Natural killer cell treated with Interleukin-12 subunit alpha and Interleukin-12 subunit beta and Interleukin-15 and Interleukin-18, amount 100 ng/mL, for 72 hours (primary cell): ENCODE data around the gene TEAD1. TPM values are rescaled to one million over a fixed set of nuclear protein-coding genes. Genes with fewer than 3 reads are reported as not detected.
A peak's percentile ranks its signal among the peaks of the same experiment; 100 is the strongest.

Experiments used
- ATAC-seq, 2 donors: fragments of 150-1000 bp; cut with Tn5 transposase in 1 of 2; sonication (Bioruptor Pico), chemical (Tn5 transposase) in 1 of 2; 2 replicates each; pipeline ENCODE4 v1.10.0; 2021
- DNase-seq: peaks from one replicate; pipeline ENCODE4 v3.0.0; 2022; ENCODE audit warnings: low spot score
- H3K27ac Mint-ChIP-seq, 2 donors: 1 replicate in 1 of 2; 2 replicates in 1 of 2; pipeline ENCODE4 v1.8.0; 2022; ENCODE audit warnings: mixed read lengths in 2 of 2, mild to moderate bottlenecking in 1 of 2, moderate library complexity in 1 of 2
- H3K27me3 Mint-ChIP-seq, 2 donors: 1 replicate in 1 of 2; 2 replicates in 1 of 2; pipeline ENCODE4 v1.8.0; 2022; ENCODE audit warnings: mixed read lengths in 2 of 2
- H3K36me3 Mint-ChIP-seq: one replicate; pipeline ENCODE4 v1.8.0; 2022; ENCODE audit warnings: mixed read lengths
- H3K4me1 Mint-ChIP-seq, 2 donors: 1 replicate in 1 of 2; 2 replicates in 1 of 2; pipeline ENCODE4 v1.8.0; 2022; ENCODE audit warnings: low read depth in 2 of 2, mixed read lengths in 2 of 2, mild to moderate bottlenecking in 1 of 2
- H3K4me3 Mint-ChIP-seq: one replicate; pipeline ENCODE4 v1.8.0; 2022; ENCODE audit warnings: mixed read lengths
- H3K9me3 Mint-ChIP-seq: 2 replicates; pipeline ENCODE4 v1.8.0; 2022; ENCODE audit warnings: mixed read lengths
- total RNA-seq, 2 donors: library from RNA; stranded (reverse); gene quantifications; one replicate each; pipeline ENCODE4 v1.2.3, GENCODE V29; 2022

Gene TEAD1
- total RNA-seq, 2 donors from 2014 or later, result 0.06 TPM; not detected in 1

DNA sequence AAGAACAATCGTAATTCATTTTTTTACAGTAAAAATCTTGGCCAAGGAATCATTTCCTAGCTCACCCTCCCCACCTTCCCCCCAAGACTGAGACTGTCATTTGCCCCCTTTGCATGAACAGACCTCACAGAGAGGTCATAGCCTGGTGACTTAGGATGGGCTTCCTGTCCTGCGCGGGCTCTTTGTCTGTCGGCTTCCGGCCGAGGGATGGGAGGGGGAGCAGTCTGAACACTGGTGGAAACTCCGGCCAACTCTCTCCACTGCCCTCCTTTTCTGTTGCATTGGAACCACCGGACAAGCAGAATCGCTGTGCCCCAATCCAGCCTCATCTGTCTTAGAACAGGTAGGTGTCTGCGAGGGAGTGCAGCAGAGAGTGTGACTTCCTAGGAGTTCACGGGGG, 41.7 kb downstream of the TEAD1 start:
- Mint-ChIP-seq H3K9me3 (no peaks in the 10 kb centered on the region), H3K4me1 (peaks cover 5 to 6% of the 10 kb centered on the region in 2 donors), H3K27me3 (peaks cover 37 to 50% of the 10 kb centered on the region in 2 donors), H3K36me3 (no peaks in the 10 kb centered on the region), H3K27ac (no peak overlapping the region), H3K4me3 (no peak overlapping the region)
- DNase-seq, result no peak
- no peak for ATAC-seq

GRCh38 chr11:12716816-12717215, 42.6 kb downstream of the TEAD1 start:
- no peak for ATAC-seq
- Mint-ChIP-seq H3K9me3 (no peaks in the 10 kb centered on the region), H3K36me3 (no peaks in the 10 kb centered on the region), H3K27me3 (peaks cover 38 to 52% of the 10 kb centered on the region in 2 donors), H3K27ac (no peak overlapping the region), H3K4me3 (no peak overlapping the region), H3K4me1 (peaks cover 5 to 6% of the 10 kb centered on the region in 2 donors)
- no peak for DNase-seq

DNA sequence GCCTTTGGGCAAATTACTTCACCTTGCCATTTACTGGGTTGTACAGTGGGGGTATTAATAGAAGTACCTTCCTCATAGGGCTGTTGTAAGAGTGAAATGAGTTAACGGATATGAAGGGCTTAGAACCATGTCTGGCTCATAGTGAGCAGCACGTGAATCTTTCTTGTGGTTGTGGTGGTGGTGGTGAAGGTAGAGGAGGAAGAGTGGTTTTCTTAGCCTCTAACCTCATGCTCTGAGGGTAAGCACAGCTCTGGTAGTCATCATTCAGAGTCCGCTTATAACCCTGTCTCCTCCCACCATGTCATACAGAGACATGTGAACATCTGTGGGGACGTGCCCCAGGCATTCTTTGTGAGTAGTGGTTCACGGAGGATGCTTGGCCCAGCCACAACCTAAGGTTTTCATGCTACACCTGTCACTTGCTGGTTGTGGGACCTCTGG, 43.6 kb downstream of the TEAD1 start:
- Mint-ChIP-seq H3K27ac (peak overlapping the region in 1 of 2 donors; percentile 23), H3K9me3 (no peaks in the 10 kb centered on the region), H3K4me1 (peaks cover 5 to 6% of the 10 kb centered on the region in 2 donors), H3K27me3 (peaks cover 32 to 47% of the 10 kb centered on the region in 2 donors), H3K36me3 (no peaks in the 10 kb centered on the region), H3K4me3 (no peak overlapping the region)
- DNase-seq, result no peak
- ATAC-seq, result peak; percentile 76 to 87

- DNase-seq (no peak), ATAC-seq (no peak)
- Mint-ChIP-seq H3K27me3 (peaks cover 36 to 53% of the 10 kb centered on the region in 2 donors), H3K4me1 (peaks cover 5 to 6% of the 10 kb centered on the region in 2 donors), H3K9me3 (no peaks in the 10 kb centered on the region), H3K27ac (no peak overlapping the region), H3K4me3 (no peak overlapping the region), H3K36me3 (no peaks in the 10 kb centered on the region)
Measured at GRCh38 chr11:12719221-12719620, 45.0 kb downstream of the TEAD1 start.

- no peak overlapping the region for H3K27ac Mint-ChIP-seq
- H3K36me3 Mint-ChIP-seq, result no peaks in the 10 kb centered on the region
- peaks cover 37 to 60% of the 10 kb centered on the region in 2 donors for H3K27me3 Mint-ChIP-seq
- no peak overlapping the region for H3K4me3 Mint-ChIP-seq
- no peak for ATAC-seq
- no peaks in the 10 kb centered on the region for H3K9me3 Mint-ChIP-seq
- H3K4me1 Mint-ChIP-seq, result peaks cover 4 to 6% of the 10 kb centered on the region in 2 donors
- DNase-seq, result no peak
Measured at GRCh38 chr11:12721816-12722604, 47.8 kb downstream of the TEAD1 start.

DNA sequence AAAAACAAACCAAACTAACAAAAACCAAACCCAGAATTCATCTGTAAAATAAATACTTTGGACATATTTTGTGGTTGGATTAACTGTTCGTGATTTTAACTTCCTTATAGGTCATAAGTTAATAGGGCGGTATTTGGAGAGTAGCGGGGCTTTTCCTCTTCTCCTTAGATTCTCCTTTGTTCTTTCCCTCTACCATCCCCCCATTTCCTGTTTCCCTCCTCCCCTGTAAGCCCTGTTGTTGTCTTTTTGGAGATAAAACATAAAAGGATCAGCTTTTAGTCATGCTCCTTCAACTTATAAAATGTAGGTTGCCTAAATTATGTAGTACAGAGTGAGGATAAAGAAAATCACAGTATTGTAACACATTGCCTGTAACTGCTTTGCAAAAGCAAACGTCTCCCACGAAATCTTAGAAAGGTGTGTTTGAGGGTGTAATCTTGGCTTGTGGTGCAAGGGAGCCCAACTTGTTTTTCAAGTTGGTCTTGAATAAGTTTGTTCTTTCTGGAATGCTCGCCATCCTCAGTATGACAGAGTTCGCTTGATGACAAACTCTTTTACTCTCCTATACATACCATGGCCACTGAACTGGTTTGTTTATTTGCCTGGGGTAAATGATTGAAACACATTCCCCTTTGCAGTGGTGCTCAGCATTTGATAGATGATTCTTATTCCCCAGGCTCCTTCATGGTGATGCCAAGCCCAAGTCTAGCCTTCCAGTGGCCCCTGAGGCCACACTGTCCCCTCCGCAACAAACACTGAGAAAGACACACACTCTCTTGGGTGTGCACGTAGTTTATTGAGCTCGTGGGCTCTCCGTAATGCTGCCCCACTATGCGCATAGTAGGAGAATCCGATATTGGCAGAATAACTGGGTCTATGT, 49.4 kb downstream of the TEAD1 start:
- Mint-ChIP-seq H3K27me3 (peaks cover 35 to 53% of the 10 kb centered on the region in 2 donors), H3K4me3 (no peak overlapping the region), H3K36me3 (no peaks in the 10 kb centered on the region), H3K9me3 (no peaks in the 10 kb centered on the region), H3K27ac (no peak overlapping the region), H3K4me1 (no peaks in the 10 kb centered on the region)
- DNase-seq (no peak), ATAC-seq (no peak)

GRCh38 chr11:12724301-12725054, 50.3 kb downstream of the TEAD1 start:
- Mint-ChIP-seq H3K27ac (no peak overlapping the region), H3K4me3 (no peak overlapping the region), H3K36me3 (no peaks in the 10 kb centered on the region), H3K4me1 (no peaks in the 10 kb centered on the region), H3K27me3 (peaks cover 32 to 53% of the 10 kb centered on the region in 2 donors), H3K9me3 (no peaks in the 10 kb centered on the region)
- ATAC-seq, result no peak
- DNase-seq, result no peak

GRCh38 chr11:12725055-12725862, 51.0 kb downstream of the TEAD1 start:
- H3K36me3 Mint-ChIP-seq, result no peaks in the 10 kb centered on the region
- no peaks in the 10 kb centered on the region for H3K9me3 Mint-ChIP-seq
- ATAC-seq (no peak), DNase-seq (no peak)
- no peak overlapping the region for H3K27ac Mint-ChIP-seq
- H3K4me1 Mint-ChIP-seq, result no peaks in the 10 kb centered on the region
- peaks cover 28 to 53% of the 10 kb centered on the region in 2 donors for H3K27me3 Mint-ChIP-seq
- H3K4me3 Mint-ChIP-seq, result no peak overlapping the region

GRCh38 chr11:12725863-12726682, 51.9 kb downstream of the TEAD1 start:
- Mint-ChIP-seq H3K36me3 (no peaks in the 10 kb centered on the region), H3K4me1 (no peaks in the 10 kb centered on the region), H3K27me3 (peaks cover 25 to 45% of the 10 kb centered on the region in 2 donors), H3K27ac (no peak overlapping the region), H3K9me3 (no peaks in the 10 kb centered on the region), H3K4me3 (no peak overlapping the region)
- DNase-seq (no peak), ATAC-seq (no peak)

GRCh38 chr11:12727563-12728211, 53.5 kb downstream of the TEAD1 start:
- ATAC-seq (no peak), DNase-seq (no peak)
- Mint-ChIP-seq H3K27ac (no peak overlapping the region), H3K36me3 (no peaks in the 10 kb centered on the region), H3K4me1 (no peaks in the 10 kb centered on the region), H3K9me3 (no peaks in the 10 kb centered on the region), H3K27me3 (peaks cover 26 to 42% of the 10 kb centered on the region in 2 donors), H3K4me3 (no peak overlapping the region)

- Mint-ChIP-seq H3K27ac (no peak overlapping the region), H3K4me3 (no peak overlapping the region), H3K36me3 (no peaks in the 10 kb centered on the region), H3K27me3 (peaks cover 23 to 35% of the 10 kb centered on the region in 2 donors), H3K4me1 (no peaks in the 10 kb centered on the region), H3K9me3 (no peaks in the 10 kb centered on the region)
- no peak for DNase-seq
- no peak for ATAC-seq
Measured at GRCh38 chr11:12728417-12728816, 54.2 kb downstream of the TEAD1 start.

GRCh38 chr11:12729941-12730340, 55.7 kb downstream of the TEAD1 start:
- Mint-ChIP-seq H3K36me3 (no peaks in the 10 kb centered on the region), H3K4me1 (no peaks in the 10 kb centered on the region), H3K9me3 (no peaks in the 10 kb centered on the region), H3K27ac (no peak overlapping the region), H3K4me3 (no peak overlapping the region), H3K27me3 (peaks cover 15 to 26% of the 10 kb centered on the region in 2 donors)
- no peak for ATAC-seq
- no peak for DNase-seq
